HG03575 (cell line): Measurements from ENCODE around the gene GART.
"Not testable (repeated sequence)": the region's sequence is repeated elsewhere in the genome, so short reads cannot be mapped to it uniquely, and the experiment has no call there.

Experiments used
- ATAC-seq: cut with Tn5 transposase; IDR thresholded peaks from one replicate; pipeline ENCODE4 v1.9.1; 2021; ENCODE audit not compliant: unreplicated experiment, insufficient number of reproducible peaks, low FRiP score; ENCODE audit errors: extremely low read depth

The GART gene

DNA sequence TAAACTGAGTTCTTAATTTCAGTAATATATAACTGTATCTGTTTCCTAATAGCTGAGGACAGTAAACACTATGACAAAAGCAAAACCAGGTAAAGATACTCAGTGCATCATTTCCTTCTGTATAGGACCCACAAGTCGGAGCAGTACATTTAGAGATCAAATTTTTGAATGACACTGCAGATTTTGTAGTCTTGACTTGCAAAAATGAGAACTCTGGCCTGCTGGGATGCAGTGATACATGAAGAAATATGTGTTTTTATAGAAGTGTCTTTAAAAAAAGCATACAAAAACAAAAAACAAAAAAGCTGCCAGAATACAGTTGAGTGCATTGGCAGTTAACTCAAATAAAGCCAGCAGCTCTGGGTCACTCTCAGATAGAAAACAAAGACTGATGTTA, 19.0 kb downstream of the GART start:
- no peak for ATAC-seq

DNA sequence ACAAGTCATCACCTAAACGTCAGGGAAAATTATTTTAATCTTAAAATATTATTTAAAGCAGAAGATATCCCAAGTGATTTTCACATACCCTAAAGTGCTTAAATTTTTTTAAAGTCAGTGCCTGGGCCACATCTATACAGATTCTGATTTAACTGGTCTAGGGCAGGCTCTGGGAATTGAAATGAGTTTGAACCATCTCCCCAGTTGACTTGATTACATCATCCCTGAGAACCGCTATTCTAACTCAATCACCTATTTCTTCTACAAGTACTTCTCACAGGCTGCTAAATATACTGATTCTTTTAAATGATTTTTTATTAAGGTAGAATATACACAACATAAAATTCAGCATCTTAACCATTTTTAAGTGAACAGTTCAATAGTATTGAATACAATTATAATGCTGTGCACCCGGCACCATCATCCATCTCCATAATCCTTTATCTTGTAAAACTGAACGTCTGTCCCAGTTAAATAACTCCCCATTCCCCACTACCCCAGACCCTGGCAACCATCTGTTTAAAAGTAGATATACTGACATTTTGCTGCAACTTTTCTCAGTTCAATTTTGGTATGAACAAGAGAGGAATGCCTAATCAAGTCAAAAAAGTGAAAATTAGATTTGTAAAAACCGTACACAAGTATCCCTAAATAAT, 19.5 kb downstream of the GART start:
- no peak for ATAC-seq

DNA sequence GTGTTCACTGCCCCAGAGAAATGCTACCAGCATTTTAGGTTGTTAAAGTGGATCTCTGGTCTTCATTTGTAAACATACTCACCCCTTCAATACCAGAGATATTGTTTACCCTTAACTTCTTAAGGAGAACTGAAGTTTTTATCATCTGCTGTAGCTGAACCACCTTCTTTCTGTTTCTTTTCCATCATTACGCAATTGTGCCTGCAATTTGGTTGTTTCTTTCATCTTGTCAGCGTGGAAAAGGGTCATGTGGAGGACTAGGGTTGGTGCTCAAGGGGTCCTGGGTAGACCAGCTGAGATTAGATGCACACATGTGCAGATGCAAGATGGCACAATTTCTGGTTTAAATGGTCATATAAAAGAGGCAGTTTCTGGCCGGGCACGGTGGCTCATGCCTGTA, 23.0 kb downstream of the GART start:
- ATAC-seq: no peak

DNA sequence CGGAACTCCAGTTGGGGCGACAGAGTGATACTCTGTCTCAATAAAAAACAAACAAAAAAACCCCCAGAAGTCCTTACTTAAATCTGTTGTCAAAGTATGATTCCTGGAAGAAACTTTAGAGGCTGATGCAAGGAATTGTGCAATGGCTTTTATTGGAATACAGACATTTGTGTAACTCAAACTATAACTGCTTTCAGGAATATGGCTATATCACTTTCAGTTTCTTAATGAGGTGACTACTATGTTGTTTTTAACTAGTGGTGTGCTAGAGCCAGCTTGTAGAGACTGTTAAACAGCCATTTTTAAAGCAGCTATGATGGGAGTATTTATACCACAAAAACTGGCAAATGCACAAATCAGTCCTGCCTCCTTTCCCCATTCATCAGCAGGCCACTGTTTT, 27.7 kb downstream of the GART start:
- ATAC-seq: no peak

DNA sequence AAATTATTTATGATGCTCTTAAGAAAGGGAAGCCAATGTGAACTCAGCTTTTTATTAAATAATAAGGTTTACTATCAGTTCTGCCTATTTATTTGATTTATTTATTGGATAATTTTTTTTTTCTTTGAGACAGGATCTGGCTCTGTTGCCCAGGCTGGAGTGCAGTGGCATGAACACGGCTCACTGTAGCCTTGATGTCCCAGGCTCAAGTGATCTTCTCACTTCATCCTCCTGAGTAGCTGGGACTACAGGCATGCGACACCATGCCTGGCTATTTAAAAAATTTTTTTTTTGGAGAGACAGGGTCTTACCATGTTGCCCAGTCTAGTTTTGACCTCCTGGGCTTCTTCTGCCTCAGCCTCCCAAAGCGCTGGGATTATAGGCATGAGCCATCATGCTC, 29.4 kb downstream of the GART start:
- ATAC-seq: no peak

DNA sequence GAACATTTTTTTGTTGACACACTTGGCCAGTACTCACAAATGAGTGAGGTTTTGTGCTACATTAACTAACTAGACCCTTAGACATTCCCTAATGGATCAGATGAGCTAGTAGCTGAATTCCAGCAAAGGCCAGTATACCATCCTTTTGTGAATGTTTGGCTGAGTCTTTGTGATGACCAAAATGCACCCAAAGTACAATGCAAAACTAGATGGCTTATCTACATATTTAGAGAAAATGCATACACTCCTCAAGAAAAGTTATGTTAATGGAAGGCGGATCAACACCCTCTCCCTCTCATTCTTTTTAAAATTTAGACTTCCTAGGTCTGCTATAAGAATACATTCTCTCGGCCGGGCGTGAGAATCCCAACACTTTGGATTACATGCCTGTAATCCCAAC, 30.3 kb downstream of the GART start:
- ATAC-seq: no peak

DNA sequence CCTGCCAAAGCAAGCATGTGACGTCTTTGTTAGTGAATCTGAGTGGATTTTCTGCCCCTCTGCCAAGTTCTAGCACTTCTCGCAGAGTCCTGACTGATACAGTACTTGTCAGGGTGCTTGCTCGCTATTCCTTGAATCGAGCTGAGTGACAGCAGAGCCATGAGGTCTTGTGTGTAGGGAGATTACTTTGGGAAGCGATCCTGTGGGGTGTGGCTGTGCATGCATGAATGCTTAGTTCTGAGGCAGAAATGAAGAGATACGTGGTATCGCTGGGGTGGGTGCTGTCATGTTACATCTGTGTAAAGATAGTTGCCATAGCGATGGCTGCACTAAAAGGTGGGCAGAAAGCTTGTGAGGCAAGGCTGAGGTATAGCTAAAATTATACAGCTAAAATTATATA, 31.1 kb downstream of the GART start:
- ATAC-seq: no peak

DNA sequence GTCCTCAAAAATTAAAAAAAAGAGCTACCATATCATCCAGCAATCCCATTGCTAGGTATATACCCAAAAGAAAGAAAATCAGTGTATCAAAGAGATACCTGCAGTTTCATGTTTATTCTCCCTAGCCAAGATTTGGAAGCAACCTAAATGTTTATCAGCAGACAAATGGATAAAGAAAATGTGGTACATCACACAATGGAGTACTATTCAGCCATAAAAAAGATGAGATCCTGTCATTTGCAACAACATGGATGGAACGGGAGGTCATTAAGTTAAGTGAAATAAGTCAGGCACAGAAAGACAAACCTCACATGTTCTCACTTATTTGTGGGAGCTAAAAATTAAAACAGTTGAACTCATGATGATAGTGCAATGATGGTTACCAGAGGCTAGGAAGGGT, 34.9 kb downstream of the GART start:
- ATAC-seq: not testable (repeated sequence)

DNA sequence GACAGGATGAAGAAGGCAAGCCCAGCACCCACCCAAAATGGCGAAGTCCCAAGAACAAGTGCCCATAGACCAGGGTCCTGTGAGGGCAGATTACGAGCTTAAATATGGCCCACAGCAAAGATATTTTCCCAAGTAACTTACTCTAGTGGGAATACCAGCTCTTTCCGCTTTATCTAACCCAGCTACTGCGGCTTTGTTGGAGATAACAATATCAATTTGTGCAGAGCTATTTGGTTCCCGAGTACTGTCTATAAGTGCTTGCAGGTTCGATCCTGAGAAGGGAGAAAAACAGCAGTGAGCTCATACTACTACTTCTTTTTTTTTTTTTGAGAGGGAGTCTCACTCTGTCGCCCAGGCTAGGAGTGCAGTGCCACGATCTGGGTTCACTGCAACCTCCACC, 36.1 kb downstream of the GART start:
- no peak for ATAC-seq

DNA sequence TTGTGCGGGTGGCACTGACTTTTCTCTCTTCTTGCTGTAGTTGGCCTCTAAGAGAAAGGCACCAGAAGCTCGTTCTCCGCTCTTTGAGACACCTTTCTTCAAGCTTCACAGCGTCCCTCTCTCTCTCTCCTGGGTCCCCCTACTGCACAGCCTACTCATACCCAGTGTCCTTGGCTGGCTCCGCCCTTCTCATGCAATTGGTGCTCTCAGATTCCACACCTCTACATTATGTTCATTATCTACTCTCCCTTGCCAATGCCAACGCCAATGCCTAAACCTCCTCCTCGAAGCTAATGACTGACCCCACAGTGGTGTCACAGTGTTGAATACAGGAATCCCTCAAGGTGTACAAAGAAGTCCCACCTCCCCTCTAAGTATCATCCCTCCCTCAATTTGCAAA, 45.6 kb downstream of the GART start:
- ATAC-seq: no peak

DNA sequence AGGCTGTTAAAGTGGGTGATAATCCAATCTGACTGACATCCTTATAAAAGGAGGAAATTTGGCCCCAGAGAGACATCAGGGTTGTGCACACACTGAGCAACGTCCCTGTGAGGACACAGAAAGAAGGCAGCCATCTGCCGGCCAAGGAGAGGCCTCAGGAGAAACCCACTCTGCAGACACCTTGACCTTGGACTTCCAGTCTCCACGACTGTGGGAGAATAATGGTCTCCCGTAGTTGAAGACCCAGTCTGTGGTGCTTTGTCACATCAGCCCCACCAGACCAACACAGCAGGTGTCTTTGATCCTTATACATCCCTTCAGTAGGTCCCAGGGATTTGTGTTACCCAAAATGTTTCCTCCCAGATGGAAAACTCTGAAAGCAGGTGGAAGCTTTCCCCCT, 46.2 kb downstream of the GART start:
- no peak for ATAC-seq

DNA sequence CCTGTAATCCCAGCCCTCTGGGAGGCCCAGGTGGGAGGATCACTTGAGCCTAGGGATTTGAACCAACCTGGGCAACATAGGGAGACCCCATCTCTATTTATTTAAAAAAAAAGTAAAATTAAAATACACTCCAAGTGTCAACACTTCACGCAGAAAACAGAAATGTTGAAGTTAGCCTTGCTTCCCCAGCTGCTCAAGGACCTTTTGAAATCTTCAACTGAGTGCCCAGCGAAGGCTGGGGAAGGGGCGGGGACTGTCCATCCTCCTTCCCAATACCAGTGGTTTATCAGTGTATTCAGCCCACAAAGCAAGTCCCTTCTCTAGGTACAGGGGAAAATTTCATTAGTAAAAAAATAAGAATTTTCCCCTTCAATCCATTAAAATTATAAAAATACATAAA, 48.2 kb downstream of the GART start:
- no peak for ATAC-seq

DNA sequence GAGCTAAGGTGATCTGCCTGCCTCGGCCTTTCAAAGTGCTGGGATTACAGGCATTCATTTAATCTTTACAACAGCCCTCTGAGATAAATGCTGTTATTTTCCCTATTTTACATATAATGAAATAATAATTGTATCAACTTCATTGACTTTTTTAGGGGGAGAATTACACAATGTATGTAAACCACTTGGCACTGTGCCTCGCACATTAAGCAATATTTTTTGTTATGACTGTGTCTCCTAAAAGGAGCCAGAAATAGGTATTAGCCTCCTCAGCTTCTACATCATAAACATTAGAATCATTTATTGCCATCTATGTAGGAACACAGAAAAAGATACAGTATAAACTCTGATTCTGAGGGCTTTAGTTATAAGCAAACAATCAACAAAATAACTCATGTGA, 49.3 kb downstream of the GART start:
- no peak for ATAC-seq

DNA sequence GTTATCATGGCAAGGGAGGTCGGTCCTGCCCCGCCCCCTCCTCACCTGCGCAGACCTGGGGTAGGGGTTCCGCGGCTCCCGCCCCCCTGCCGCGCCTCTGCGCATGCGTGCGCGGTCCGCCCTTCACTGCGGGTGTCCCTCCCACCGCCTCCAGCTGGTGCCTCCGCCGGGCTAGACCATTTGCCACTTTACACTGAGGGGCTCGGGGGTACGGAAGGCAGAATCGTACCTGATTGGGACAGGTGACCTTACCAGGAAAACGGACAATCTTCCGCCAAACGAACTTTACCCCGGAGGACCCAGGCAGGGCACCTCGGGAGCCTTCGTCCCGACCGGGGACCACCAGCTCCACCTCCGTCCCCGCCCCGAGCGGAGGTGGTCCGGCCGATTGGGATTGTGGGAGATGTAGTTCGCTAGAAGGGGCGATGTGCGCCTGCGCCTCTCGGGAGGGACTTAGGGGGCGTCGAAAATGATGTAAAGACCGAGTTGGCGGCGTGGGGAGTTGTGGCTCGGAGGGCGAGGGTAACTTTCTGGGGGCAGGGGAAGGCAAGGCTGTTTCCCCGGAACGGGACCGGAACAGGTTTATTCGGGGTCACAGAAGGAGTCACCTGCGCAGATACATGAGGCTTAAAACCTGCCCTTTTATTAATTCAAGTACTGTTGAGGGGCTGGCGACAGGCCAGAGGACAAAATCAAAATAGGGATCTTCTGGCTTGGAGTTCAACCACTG, 50.4 kb downstream of the GART start, which contains the start of gene DNAJC28:
DNAJC28 (minus strand) TSS at position 344 of the 730 bp plus-strand sequence. CDS start 2,323 bp downstream, outside the sequence.
- peak; percentile 86 for ATAC-seq

DNA sequence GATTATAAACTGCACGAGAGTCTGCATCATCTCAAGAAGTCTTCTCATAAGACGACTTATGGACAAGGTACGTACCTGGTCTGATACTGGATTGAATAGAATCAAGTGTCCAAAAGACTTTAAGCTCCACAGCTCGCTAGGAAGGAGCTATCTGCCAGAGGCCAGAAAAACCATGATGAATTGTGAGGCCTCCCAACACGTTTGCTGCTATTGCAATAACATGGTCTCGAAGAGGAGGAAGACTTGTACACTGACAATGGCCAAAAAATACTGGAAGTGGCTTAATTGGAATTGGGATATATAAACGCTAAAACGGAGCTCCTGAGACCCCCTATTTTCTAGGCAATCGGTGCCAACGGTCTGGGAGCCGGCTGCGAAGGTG, 50.9 kb downstream of the GART start:
- ATAC-seq: no peak

DNA sequence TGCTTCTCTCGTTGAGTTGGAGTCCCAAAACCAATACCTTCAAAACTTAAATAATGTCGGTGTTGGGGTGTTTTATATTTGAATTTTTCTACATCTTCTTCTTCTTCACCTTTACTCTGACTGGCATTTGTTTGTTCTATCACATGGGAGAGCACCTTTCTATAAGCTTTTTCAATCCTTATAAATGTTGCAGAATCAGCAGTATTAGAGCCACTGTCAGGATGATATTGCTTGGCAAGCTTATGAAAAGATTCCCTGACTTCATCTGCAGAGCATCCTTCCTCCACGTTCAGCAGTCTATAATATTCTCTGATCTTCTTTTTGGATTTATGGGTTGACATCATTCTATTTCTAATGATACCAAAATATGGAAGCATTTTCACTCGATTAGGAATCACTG, 53.0 kb downstream of the GART start:
- no peak for ATAC-seq

DNA sequence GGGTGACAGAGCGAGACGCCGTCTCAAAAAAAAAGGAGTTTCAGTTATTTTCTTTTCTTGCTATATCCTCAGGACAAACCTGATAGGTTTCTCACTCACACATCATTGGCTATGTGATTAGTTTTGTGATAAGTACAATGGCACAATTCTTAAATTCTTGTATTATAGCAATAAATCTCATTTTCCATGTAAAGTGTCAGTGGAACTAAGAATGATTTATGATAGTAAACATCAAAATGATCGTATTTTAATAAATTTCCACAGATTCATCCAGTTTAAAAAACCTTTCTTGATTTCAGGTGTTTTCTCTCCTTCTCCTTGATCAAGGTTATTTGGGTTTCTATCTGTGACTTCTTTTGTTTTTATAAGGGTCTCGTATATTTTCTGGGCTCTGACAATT, 53.9 kb downstream of the GART start:
- ATAC-seq: no peak

DNA sequence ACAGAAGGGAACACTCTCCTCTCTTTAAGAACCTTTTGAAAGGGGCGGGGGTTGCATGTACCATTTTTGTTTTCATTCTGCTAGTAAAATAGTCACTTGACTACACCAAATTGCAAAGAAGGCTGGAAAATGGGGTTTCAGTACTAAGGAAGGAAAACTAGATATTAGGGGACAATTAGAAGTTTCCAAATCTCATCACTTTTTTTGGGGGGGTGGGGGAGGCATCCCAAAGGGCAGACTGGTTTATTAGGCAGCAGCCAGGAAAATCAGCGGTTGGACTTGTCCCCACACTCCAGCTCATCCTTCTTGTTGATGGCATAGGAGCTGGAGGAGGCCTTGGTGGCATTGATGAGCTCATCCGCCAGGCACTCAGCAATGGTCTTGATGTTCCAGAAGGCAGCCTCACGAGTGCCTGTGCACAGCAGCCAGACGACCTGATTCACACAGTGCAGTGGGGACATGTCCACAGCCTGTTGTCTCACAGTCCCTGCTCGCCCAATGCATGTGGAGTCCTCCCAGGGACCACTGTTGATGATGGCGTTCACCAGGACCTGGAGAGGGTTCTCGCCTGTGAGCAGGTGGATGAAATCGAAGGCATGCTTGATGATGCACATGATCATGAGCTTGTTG, 60.5 kb downstream of the GART start:
- ATAC-seq: no peak

DNA sequence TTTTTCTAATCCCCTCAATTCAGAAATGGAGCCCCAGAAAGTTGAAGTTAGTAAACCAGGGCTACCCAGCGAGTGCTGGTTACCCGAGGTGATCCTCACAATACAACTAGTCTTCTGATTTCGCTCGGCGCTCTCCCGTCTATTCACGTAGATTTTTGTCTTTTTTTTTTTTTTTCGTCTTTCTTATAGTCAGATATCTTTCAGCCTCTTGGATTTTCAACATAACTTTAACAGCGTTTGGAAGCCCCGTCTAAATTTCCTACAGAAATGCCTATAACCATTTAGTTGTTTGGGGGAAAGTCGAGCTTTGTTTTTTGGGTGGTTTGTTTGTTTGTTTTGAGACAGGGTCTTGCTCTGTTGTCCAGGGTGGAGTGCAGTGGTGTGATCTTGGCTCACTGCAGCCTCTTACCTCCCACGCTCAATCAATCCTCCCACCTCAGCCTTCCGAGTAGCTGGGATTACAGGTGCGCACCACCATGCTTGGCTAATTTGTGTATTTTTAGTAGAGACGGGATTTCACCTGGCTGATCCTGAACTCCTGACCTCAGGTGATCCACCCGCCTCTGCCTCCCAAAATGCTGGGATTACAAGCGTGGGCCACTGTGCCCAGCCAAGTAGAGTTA, 61.3 kb downstream of the GART start:
- no peak for ATAC-seq
